Measurements from ENCODE around the gene TDRD3.
"Not testable (repeated sequence)": the region's sequence is repeated elsewhere in the genome, so short reads cannot be mapped to it uniquely, and the experiment has no call there.

The TDRD3 gene

DNA sequence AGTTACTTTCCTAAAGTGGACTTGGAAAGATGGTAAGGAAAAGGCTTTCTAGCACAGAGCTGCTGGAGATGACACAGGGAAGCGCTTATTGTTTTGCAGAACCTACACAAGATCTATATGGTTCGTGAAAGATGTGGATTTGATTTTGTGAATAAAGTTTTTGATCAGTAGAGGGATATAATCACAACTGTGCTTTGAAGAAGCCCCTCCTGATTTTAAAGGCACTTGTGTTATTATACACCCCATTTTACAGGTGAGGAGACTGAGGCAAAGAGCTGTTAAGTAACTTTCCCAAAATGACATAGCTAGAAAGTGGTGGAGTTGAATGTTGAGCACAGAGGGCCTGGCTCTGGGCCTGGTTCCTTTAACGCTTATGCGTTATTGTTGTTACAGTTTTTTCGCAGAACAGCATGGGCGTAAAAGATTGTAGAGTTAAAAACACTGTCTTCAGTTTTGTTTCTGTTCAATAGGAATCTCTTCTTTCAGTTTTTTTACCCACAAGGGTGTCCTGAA is 1.4 kb downstream of the TDRD3 start:
- DNase-seq (ENCODE audit: low read depth) = no peak
- in situ Hi-C loops (cut with HindIII; ENCODE audit: low sequenced_read_pairs) = no loop called here
- TF ChIP-seq CTCF (IDR thresholded peaks at IDR 0.05; ENCODE audit: low read depth, low read length, missing control alignments) = no peak
- H3K4me3 ChIP-seq (ENCODE audit: low read depth, low read length) = peak overlapping the region; percentile 67

GRCh38 chr13:60398907-60399589 is 2.0 kb downstream of the TDRD3 start:
- in situ Hi-C loops (cut with HindIII; ENCODE audit: low sequenced_read_pairs) = no loop called here
- no peak for DNase-seq (ENCODE audit: low read depth)
- TF ChIP-seq CTCF (IDR thresholded peaks at IDR 0.05; ENCODE audit: low read depth, low read length, missing control alignments) = no peak
- H3K4me3 ChIP-seq (ENCODE audit: low read depth, low read length) = peak overlapping the region; percentile 67

DNA sequence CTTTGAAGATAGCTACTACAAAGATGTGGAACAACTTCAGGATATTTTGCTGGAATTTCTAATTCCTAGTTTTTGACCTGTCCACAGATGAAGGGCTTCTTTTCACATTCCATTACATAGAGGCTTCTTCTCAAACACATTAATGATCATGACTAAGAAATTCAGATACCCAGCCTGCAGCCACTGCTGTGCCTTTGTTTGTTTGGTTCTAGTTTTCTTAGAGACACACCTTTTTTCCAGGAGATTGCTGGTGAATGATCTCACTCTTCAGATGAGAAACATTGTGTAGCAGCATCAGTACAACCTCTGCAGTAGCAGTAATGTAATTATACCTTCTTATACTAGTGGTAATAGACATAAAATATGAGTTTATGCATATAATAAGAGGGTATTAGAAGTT is 5.0 kb downstream of the TDRD3 start:
- in situ Hi-C loops (cut with HindIII; ENCODE audit: low sequenced_read_pairs) = no loop called here
- no peak overlapping the region for H3K4me3 ChIP-seq (ENCODE audit: low read depth, low read length)
- TF ChIP-seq CTCF (IDR thresholded peaks at IDR 0.05; ENCODE audit: low read depth, low read length, missing control alignments) = no peak
- no peak for DNase-seq (ENCODE audit: low read depth)

DNA sequence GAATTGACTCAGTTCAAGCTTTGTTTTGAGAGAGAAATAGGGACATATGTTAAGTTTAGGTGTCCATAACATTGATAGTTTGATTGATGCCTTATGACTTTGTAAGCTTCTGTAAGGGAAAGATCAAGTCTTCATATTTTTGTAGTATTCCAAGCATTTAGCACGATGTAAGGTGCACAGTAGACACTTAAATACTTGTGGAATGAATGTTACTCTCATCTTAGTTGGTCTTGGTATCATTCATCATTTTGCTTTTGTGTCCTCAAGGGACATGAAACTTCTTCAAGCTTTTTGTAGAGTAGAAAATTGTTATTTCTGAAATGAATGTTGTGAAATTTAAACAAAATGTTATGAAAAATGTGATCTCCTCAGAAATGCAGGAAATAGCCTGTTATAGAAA is 10.1 kb downstream of the TDRD3 start:
- DNase-seq (ENCODE audit: low read depth) = no peak
- TF ChIP-seq CTCF (IDR thresholded peaks at IDR 0.05; ENCODE audit: low read depth, low read length, missing control alignments) = no peak
- in situ Hi-C loops (cut with HindIII; ENCODE audit: low sequenced_read_pairs) = no loop called here
- no peak overlapping the region for H3K4me3 ChIP-seq (ENCODE audit: low read depth, low read length)

DNA sequence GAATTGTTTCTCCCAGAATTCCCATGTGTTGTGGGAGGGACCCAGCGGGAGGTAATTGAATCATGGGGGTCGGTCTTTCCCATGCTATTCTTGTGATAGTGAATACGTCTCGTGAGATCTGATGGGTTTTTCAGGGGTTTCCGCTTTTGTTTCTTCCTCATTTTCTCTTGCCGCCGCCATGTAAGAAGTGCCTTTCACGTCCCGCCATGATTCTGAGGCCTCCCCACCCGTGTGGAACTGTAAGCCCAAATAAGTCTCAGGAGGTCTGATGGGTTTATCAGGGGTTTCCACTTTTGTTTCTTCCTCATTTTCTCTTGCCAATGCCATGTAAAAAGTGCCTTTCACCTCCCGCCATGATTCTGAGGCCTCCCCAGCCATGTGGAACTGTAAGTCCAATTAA is 10.8 kb downstream of the TDRD3 start:
- in situ Hi-C loops (cut with HindIII; ENCODE audit: low sequenced_read_pairs); DNase-seq (ENCODE audit: low read depth); H3K4me3 ChIP-seq (ENCODE audit: low read depth, low read length): not testable (repeated sequence)

GRCh38 chr13:60409574-60410292 is 12.7 kb downstream of the TDRD3 start:
- DNase-seq (ENCODE audit: low read depth); H3K4me3 ChIP-seq (ENCODE audit: low read depth, low read length); in situ Hi-C loops (cut with HindIII; ENCODE audit: low sequenced_read_pairs): not testable (repeated sequence)

GRCh38 chr13:60410299-60410698 is 13.3 kb downstream of the TDRD3 start:
- no peak for TF ChIP-seq CTCF (IDR thresholded peaks at IDR 0.05; ENCODE audit: low read depth, low read length, missing control alignments)
- H3K4me3 ChIP-seq (ENCODE audit: low read depth, low read length) = no peak overlapping the region
- no peak for DNase-seq (ENCODE audit: low read depth)
- in situ Hi-C loops (cut with HindIII; ENCODE audit: low sequenced_read_pairs) = no loop called here
